Neural progenitor cell (in vitro differentiated cells): Measurements from ENCODE around the gene TWF2. TPM values are rescaled to one million over a fixed set of nuclear protein-coding genes. Genes with fewer than 3 reads are reported as not detected.

ENCODE experiments used
- DNase-seq: peaks from one replicate; pipeline ENCODE4 v3.0.0-alpha.2; 2016; ENCODE audit warnings: low spot score
- H2AFZ ChIP-seq: fragments of 200-600 bp; sonication (generic); replicated peaks from 2 replicates; pipeline ENCODE4 v1.6.1; 2016; ENCODE audit warnings: antibody characterized with exemption
- H3F3A ChIP-seq: fragments of 200-600 bp; sonication (generic); 2 replicates; pipeline ENCODE4 v1.6.1; 2016; ENCODE audit warnings: antibody characterized with exemption, low read depth
- H3K27ac ChIP-seq: fragments of 200-600 bp; sonication (generic); 2 replicates; pipeline ENCODE4 v1.5.1; 2016; ENCODE audit warnings: mild to moderate bottlenecking
- H3K27me3 ChIP-seq: fragments of 200-600 bp; sonication (generic); 2 replicates; pipeline ENCODE4 v1.6.1; 2016; ENCODE audit warnings: mild to moderate bottlenecking, moderate library complexity
- H3K36me3 ChIP-seq: fragments of 200-600 bp; sonication (generic); 2 replicates; pipeline ENCODE4 v1.5.1; 2016
- H3K4me1 ChIP-seq: fragments of 200-600 bp; sonication (generic); 2 replicates; pipeline ENCODE4 v1.6.1; 2016; ENCODE audit warnings: mixed run types
- H3K4me2 ChIP-seq: fragments of 200-600 bp; sonication (generic); 2 replicates; pipeline ENCODE4 v1.6.1; 2016
- H3K4me3 ChIP-seq: fragments of 200-600 bp; sonication (generic); 2 replicates; pipeline ENCODE4 v1.5.1; 2016
- H3K79me2 ChIP-seq: fragments of 200-600 bp; sonication (generic); 2 replicates; pipeline ENCODE4 v1.6.1; 2016; ENCODE audit warnings: low read depth
- H3K9ac ChIP-seq: fragments of 200-600 bp; sonication (generic); 2 replicates; pipeline ENCODE4 v1.6.1; 2016
- H3K9me3 ChIP-seq: fragments of 200-600 bp; sonication (generic); 2 replicates; pipeline ENCODE4 v1.5.1; 2016; ENCODE audit warnings: low read depth
- H4K20me1 ChIP-seq: fragments of 200-600 bp; sonication (generic); 2 replicates; pipeline ENCODE4 v1.6.1; 2016; ENCODE audit warnings: low read depth
- H3K27ac Mint-ChIP-seq: 3 replicates; pipeline ENCODE4 v1.8.0; 2021; ENCODE audit warnings: mixed read lengths
- H3K27me3 Mint-ChIP-seq: 2 replicates; pipeline ENCODE4 v1.8.0; 2022; ENCODE audit warnings: low read depth, mild to moderate bottlenecking, inconsistent platforms, moderate library complexity, mixed read lengths; ENCODE audit not compliant: insufficient read depth
- H3K36me3 Mint-ChIP-seq: 3 replicates; pipeline ENCODE4 v1.8.0; 2021; ENCODE audit warnings: mixed read lengths
- H3K4me1 Mint-ChIP-seq: 3 replicates; pipeline ENCODE4 v1.8.0; 2021; ENCODE audit warnings: mixed read lengths
- H3K4me3 Mint-ChIP-seq: 3 replicates; pipeline ENCODE4 v1.8.0; 2021; ENCODE audit warnings: mild to moderate bottlenecking, moderate library complexity, mixed read lengths
- H3K9me3 Mint-ChIP-seq: 3 replicates; pipeline ENCODE4 v1.8.0; 2020; ENCODE audit warnings: mixed read lengths
- EZH2 ChIP-seq: fragments of 200-600 bp; sonication (generic); IDR thresholded peaks from 2 replicates; pipeline ENCODE4 v1.6.1; 2017; ENCODE audit warnings: antibody characterized with exemption, mild to moderate bottlenecking, moderate library complexity
- EZH2phosphoT487 ChIP-seq: fragments of 200-600 bp; sonication (generic); IDR thresholded peaks from 2 replicates; pipeline ENCODE4 v1.6.1; 2017; ENCODE audit warnings: antibody characterized with exemption
- total RNA-seq: library from RNA; depleted of rRNA; stranded (reverse); fragments of >200 nt; gene quantifications from 2 replicates; pipeline ENCODE4 v1.2.3, GENCODE V29; 2015; ENCODE audit warnings: low replicate concordance
- TF ChIP-seq, protein P1 (sequence below): fragments of 200-600 bp; sonication (generic); IDR thresholded peaks from 2 replicates; pipeline ENCODE4 v1.5.1; 2017; ENCODE audit warnings: antibody characterized with exemption, mild to moderate bottlenecking

The TWF2 gene
- total RNA-seq, 1 donor from 2014 or later: 21.9 TPM

DNA sequence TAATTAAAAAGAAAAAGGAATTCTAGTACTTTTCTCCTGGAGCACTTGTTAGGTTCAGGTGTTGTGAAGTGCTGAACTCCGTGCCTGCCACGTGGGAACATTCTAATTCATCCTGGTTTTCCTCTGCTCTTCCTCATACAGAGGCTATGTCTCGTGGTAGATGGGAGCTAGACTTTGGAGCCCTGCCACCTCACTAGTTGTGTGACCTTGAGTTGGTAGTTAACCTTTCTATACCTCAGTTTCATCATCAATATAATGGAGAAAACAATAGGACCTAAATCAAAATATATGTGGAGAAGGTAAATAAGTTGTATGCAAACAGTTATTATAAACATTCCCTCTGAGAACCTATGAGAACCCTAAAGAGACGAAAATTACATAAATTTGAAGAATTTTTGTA, 30.4 kb downstream of the TWF2 start:
- H3K4me1 Mint-ChIP-seq: no peaks in the 10 kb centered on the region
- Histone ChIP-seq H4K20me1 (no peaks in the 10 kb centered on the region), H3F3A (no peaks in the 10 kb centered on the region), H3K27ac (no peak overlapping the region), H3K9me3 (no peaks in the 10 kb centered on the region), H3K4me1 (no peaks in the 10 kb centered on the region), H3K27me3 (no peaks in the 10 kb centered on the region), H3K79me2 (no peaks in the 10 kb centered on the region), H3K36me3 (peaks cover 14% of the 10 kb centered on the region), H3K4me3 (no peak overlapping the region), H3K9ac (no peak overlapping the region), H2AFZ (no peak overlapping the region), H3K4me2 (no peak overlapping the region)
- H3K27me3 Mint-ChIP-seq: no peaks in the 10 kb centered on the region
- no peak for DNase-seq
- H3K4me3 Mint-ChIP-seq: no peak overlapping the region
- TF ChIP-seq EZH2 (no peak), EZH2phosphoT487 (no peak)
- TF ChIP-seq, protein P1, sequence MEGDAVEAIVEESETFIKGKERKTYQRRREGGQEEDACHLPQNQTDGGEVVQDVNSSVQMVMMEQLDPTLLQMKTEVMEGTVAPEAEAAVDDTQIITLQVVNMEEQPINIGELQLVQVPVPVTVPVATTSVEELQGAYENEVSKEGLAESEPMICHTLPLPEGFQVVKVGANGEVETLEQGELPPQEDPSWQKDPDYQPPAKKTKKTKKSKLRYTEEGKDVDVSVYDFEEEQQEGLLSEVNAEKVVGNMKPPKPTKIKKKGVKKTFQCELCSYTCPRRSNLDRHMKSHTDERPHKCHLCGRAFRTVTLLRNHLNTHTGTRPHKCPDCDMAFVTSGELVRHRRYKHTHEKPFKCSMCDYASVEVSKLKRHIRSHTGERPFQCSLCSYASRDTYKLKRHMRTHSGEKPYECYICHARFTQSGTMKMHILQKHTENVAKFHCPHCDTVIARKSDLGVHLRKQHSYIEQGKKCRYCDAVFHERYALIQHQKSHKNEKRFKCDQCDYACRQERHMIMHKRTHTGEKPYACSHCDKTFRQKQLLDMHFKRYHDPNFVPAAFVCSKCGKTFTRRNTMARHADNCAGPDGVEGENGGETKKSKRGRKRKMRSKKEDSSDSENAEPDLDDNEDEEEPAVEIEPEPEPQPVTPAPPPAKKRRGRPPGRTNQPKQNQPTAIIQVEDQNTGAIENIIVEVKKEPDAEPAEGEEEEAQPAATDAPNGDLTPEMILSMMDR: no peak
- no peaks in the 10 kb centered on the region for H3K9me3 Mint-ChIP-seq
- no peak overlapping the region for H3K27ac Mint-ChIP-seq
- H3K36me3 Mint-ChIP-seq: peaks cover 48% of the 10 kb centered on the region

- H3K36me3 Mint-ChIP-seq: peaks cover 42% of the 10 kb centered on the region
- DNase-seq: no peak
- Histone ChIP-seq H3K9ac (no peak overlapping the region), H3K4me2 (no peak overlapping the region), H3K4me3 (no peak overlapping the region), H3K4me1 (no peaks in the 10 kb centered on the region), H3K36me3 (peaks cover 19% of the 10 kb centered on the region), H4K20me1 (no peaks in the 10 kb centered on the region), H3K9me3 (no peaks in the 10 kb centered on the region), H3K79me2 (no peaks in the 10 kb centered on the region), H2AFZ (no peak overlapping the region), H3K27ac (no peak overlapping the region), H3K27me3 (no peaks in the 10 kb centered on the region), H3F3A (no peaks in the 10 kb centered on the region)
- H3K9me3 Mint-ChIP-seq: no peaks in the 10 kb centered on the region
- H3K4me1 Mint-ChIP-seq: no peaks in the 10 kb centered on the region
- no peak overlapping the region for H3K4me3 Mint-ChIP-seq
- TF ChIP-seq EZH2: no peak
- TF ChIP-seq EZH2phosphoT487: no peak
- H3K27me3 Mint-ChIP-seq: no peaks in the 10 kb centered on the region
- no peak overlapping the region for H3K27ac Mint-ChIP-seq
Observed at GRCh38 chr3:52205727-52206372, 33.1 kb downstream of the TWF2 start.

DNA sequence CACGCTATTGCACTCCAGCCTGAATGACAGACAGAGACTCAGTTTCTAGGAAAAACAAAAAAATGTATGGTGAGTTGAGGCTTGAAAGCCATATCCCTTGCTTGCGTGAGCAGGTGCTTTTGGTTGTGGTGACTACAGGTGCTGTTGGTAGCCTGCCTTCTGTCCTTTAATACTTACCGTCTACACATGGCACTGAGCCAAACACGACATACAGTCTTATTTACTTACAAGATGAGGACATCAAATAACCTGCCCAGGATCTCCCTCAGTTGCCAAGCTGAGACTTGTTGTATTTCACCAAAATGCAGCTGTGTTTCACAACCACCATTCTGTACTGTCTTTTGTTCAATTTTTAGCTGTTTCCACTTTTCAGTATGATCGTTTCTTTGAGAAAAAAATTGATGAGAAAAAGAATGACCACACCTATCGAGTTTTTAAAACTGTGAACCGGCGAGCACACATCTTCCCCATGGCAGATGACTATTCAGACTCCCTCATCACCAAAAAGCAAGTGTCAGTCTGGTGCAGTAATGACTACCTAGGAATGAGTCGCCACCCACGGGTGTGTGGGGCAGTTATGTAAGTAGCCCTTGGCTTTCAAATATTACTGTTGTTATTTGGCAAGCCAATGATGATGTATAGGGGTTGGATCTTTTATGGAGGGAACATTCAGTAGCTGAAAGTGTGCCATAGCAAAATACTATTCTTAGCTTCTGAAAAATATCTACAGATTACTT, 34.5 kb downstream of the TWF2 start:
- H3K27me3 Mint-ChIP-seq: no peaks in the 10 kb centered on the region
- H3K27ac Mint-ChIP-seq: no peak overlapping the region
- H3K27me3 ChIP-seq: no peaks in the 10 kb centered on the region
- no peaks in the 10 kb centered on the region for H3K9me3 Mint-ChIP-seq
- H3K27ac ChIP-seq: no peak overlapping the region
- peaks cover 3% of the 10 kb centered on the region for H4K20me1 ChIP-seq
- H3K4me3 ChIP-seq: no peak overlapping the region
- no peaks in the 10 kb centered on the region for H3F3A ChIP-seq
- TF ChIP-seq EZH2: no peak
- TF ChIP-seq EZH2phosphoT487: no peak
- TF ChIP-seq, protein P1: no peak
- H3K36me3 Mint-ChIP-seq: peaks cover 41% of the 10 kb centered on the region
- H3K79me2 ChIP-seq: peaks cover 13% of the 10 kb centered on the region
- H3K36me3 ChIP-seq: peaks cover 30% of the 10 kb centered on the region
- no peaks in the 10 kb centered on the region for H3K4me1 ChIP-seq
- H3K4me1 Mint-ChIP-seq: no peaks in the 10 kb centered on the region
- no peak overlapping the region for H2AFZ ChIP-seq
- no peaks in the 10 kb centered on the region for H3K9me3 ChIP-seq
- no peak for DNase-seq
- no peak overlapping the region for H3K9ac ChIP-seq
- no peak overlapping the region for H3K4me3 Mint-ChIP-seq
- H3K4me2 ChIP-seq: no peak overlapping the region

DNA sequence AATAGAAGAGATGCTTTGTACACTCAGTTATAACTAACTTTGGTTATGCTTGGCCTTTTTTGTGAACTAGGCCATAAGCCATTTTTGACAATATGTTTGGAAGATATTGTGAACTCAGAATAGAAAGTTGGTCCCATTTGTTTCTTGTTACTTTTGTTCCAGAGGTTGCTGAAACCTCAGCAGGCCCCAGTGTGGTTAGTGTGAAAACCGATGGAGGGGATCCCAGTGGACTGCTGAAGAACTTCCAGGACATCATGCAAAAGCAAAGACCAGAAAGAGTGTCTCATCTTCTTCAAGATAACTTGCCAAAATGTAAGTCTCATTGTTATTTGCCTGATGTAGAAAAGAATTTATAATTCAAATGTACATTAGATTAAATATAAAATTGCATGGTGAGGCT, 35.3 kb downstream of the TWF2 start:
- no peak overlapping the region for H3K27ac ChIP-seq
- H3K4me3 ChIP-seq: no peak overlapping the region
- H3K4me2 ChIP-seq: no peak overlapping the region
- Mint-ChIP-seq H3K9me3 (no peaks in the 10 kb centered on the region), H3K36me3 (peaks cover 45% of the 10 kb centered on the region), H3K4me3 (no peak overlapping the region), H3K4me1 (peaks cover 7% of the 10 kb centered on the region), H3K27ac (no peak overlapping the region), H3K27me3 (no peaks in the 10 kb centered on the region)
- TF ChIP-seq, protein P1: no peak
- TF ChIP-seq EZH2 (no peak), EZH2phosphoT487 (no peak)
- no peaks in the 10 kb centered on the region for H3K9me3 ChIP-seq
- H3K79me2 ChIP-seq: peaks cover 21% of the 10 kb centered on the region
- no peaks in the 10 kb centered on the region for H3F3A ChIP-seq
- H3K4me1 ChIP-seq: peaks cover 4% of the 10 kb centered on the region
- no peak overlapping the region for H3K9ac ChIP-seq
- peaks cover 30% of the 10 kb centered on the region for H3K36me3 ChIP-seq
- H4K20me1 ChIP-seq: peaks cover 11% of the 10 kb centered on the region
- no peak for DNase-seq
- H2AFZ ChIP-seq: no peak overlapping the region
- no peaks in the 10 kb centered on the region for H3K27me3 ChIP-seq
